HK-2 (cell line): Measurements from ENCODE around the gene SNX27.
A peak's percentile ranks its signal among the peaks of the same experiment; 100 is the strongest.
"Not testable (repeated sequence)": the region's sequence is repeated elsewhere in the genome, so short reads cannot be mapped to it uniquely, and the experiment has no call there.

ENCODE experiments used
- DNase-seq: peaks from one replicate; pipeline ENCODE4 v3.0.0-alpha.2; 2018; ENCODE audit not compliant: unreplicated experiment

Gene SNX27

DNA sequence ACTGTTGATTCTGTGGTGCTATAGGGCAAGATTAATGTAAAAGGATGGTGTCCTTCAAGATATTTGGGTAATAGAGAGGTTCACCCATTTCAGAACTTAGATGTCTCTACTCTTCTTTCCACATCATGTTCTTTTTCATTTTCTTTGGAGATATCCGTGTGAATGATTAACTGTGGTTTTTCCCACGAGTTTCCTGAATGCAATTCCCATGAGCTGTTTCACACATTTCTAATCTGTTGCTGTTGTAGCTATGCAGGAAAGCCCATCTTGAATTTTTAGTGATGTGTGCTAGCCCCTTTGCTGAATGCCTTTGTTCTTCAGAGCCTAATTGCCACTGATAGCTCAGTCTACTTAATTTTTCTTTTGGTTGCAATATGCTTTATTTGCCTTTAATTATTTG is 27.6 kb downstream of the SNX27 start:
- DNase-seq = no peak

- DNase-seq = no peak
Observed at GRCh38 chr1:151641229-151641628, 29.4 kb downstream of the SNX27 start.

GRCh38 chr1:151643085-151643484 is 31.2 kb downstream of the SNX27 start:
- not testable (repeated sequence) for DNase-seq

- DNase-seq = no peak
Observed at GRCh38 chr1:151644001-151644400, 32.2 kb downstream of the SNX27 start.

GRCh38 chr1:151653397-151653796 is 41.5 kb downstream of the SNX27 start:
- no peak for DNase-seq

DNA sequence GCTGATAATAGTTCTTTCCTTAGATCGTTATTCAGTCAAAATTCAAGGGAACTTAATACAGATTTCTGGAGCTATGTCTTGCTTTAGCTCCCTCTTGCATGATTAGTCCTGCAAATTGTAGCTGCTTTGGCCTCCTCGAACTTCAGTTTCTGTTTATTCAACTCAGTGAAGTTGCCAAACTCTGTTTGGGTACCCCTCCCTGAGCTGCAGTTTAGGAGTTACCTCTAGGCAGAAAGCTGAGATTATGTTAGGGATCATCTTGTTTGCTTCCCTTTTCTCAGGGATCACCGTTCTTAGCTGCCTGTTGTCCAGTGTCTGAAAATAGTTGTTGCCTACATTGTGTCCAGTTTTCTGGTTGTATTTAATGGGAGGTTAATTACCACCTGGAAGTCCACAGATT is 43.5 kb downstream of the SNX27 start:
- no peak for DNase-seq

GRCh38 chr1:151661751-151662150 is 49.9 kb downstream of the SNX27 start:
- no peak for DNase-seq

DNA sequence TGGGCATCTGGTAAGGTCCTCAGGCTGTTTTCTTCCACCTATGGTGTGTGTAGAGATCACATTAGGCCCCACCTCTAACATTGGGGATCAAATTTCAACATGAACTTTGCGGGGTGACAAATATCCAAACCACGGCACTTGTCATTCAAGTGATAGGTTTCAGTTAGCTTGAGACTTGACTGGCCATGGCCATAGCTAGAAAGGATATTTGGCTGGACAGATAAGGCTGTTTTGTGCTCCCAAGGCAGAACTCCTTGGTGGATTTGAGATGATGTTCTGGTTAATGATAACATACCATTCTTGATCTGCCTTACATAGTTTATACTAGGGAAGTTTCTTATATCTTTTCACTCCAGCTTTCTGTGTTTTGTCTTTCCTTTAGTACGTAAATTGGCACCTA is 56.2 kb downstream of the SNX27 start:
- DNase-seq = no peak

DNA sequence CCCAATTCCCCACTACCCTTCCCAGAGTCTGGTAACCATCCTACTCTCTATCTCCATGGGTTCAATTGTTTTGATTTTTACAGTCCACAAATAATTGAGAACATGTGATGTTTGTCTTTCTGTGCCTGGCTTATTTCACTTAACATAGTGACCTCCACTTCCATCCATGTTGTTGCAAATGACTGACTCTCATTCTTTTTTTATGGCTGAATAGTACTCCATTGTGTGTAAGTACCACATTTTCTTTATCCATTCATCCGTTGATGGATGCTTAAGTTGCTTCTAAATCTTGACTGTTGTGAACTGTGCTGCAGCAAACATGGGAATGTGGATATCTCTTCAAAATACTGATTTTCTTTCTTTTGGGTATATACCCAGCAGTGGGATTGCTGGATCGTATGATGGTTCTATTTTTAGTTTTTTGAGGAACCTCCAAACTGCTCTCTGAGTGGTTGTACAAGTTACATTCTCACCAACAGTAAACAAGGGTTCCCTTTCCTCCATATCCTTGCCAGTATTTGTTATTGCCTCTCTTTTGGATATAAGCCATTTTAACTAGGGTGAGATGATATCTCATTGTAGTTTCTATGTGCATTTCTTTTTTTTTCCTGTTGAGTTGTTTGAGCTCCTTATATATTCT is 58.3 kb downstream of the SNX27 start:
- DNase-seq = not testable (repeated sequence)

- no peak for DNase-seq
Observed at GRCh38 chr1:151673407-151673806, 61.6 kb downstream of the SNX27 start.

- no peak for DNase-seq
Observed at GRCh38 chr1:151680391-151680790, 68.5 kb downstream of the SNX27 start.

GRCh38 chr1:151680826-151681225 is 69.0 kb downstream of the SNX27 start:
- DNase-seq = peak; percentile 33

- no peak for DNase-seq
Observed at GRCh38 chr1:151681923-151682322, 70.1 kb downstream of the SNX27 start.

- DNase-seq = not testable (repeated sequence)
Observed at GRCh38 chr1:151682901-151683300, 71.1 kb downstream of the SNX27 start.

GRCh38 chr1:151684128-151684527 is 72.3 kb downstream of the SNX27 start:
- no peak for DNase-seq

DNA sequence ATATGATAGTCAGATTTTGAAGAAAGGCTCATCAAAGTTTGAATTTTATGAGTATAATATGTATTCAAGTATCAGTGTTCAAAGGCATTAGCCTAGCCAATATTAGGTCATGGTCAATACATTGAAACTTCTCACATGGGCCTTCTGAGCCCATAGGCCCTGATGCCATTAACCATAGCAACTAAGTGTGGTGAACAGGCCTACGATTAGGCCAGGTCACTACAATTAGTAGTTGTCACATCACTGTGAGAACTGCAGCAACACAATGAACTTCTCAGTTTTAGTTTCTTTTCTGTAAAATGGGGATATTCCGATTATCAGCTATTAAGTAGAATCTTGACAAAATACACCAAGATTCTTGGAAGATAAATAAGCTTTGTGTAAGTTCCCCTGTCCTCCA is 74.7 kb downstream of the SNX27 start:
- no peak for DNase-seq

GRCh38 chr1:151689494-151689893 is 77.6 kb downstream of the SNX27 start:
- DNase-seq = no peak

DNA sequence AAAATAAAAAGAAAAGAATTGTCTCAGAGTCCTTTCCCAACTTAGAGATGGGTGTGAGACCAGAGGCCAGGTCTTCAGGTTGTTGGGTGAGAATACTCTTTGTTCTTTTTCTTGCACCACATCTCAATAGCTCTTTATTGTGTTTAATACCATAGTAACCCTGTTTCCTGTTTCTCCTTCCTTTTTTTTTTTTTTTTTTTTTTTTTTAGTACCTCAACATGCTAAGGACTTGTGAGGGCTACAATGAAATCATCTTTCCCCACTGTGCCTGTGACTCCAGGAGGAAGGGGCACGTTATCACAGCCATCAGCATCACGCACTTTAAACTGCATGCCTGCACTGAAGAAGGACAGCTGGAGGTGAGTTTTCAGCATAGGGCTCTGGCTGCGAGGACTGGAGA is 80.4 kb downstream of the SNX27 start:
- no peak for DNase-seq

- no peak for DNase-seq
Observed at GRCh38 chr1:151693057-151693651, 81.3 kb downstream of the SNX27 start.

DNA sequence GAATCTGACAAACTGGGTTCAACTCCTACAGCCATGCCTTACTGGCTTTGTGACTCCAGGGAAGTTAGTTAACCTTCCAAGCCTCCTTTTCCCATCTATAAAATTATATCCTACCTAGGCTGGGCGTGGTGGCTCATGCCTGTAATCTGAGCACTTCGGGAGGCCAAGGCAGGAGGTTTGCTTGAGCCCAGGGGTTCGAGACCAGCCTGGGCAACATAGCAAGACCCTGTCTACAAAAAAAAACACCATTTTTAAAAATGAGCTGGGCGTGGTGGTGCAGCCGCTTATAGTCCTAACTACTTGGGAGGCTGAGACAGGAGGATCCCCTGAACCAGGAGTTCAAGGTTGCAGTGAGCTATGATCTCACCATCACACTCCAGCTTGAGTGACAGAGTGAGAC is 89.7 kb downstream of the SNX27 start:
- DNase-seq = no peak

- DNase-seq = no peak
Observed at GRCh38 chr1:151702936-151703335, 91.1 kb downstream of the SNX27 start.

DNA sequence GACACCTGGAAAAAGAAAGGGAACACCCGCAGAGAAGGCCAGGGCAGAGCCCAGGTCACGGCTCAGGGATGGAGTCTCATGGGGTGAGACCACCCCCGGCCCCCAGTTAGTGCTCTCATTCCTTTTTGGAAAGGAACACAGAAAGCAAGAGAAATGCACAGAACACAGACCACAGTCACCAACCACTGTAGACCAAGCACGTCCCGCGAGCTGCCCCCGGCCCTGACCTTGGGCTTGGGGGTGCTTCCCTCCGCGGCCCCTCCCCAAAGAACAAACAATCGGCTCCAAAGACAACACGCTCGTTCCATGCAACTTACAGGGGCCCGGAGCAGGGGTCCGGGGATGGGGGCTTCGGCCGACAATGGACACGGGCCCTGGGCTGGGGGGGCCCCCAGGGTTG is 92.0 kb downstream of the SNX27 start:
- DNase-seq = no peak

DNA sequence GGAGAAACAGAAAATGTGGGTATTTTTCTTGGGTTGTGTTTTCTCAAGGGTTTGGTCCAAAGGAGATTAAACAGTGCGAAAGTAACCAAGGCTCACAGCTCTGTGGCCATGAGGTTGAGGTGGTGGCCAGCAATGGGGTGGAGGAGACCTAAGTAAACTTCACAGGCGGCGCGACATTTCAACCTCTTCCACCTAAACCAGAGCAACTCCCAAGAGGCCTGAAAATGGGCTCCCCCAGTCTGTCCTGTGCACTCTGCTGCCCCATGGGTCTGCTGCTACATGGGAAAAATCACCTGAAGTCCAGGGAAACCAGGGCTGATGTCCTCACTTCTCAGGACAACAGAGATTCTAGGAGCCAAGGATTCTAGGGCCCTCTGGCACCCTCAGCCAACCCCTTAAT is 92.4 kb downstream of the SNX27 start:
- DNase-seq = no peak

DNA sequence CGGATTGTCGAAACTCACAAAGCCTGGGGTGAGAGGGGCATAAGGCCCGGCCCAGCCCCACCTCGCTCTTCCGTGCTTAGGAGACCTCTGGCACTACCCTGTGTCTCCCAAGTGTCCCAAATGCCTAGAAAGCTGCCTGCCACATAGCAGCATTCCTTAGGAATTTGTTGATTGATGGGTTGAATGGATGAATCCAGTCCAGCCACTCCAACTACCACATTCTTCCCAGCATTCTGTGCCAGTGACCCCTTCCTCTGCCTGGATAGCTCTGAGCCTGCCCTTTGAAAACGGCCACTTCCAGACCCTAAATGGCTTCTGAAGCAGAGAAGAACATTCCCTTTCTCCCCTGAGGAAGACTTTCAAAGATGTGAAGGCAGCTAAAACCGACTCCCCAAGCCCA is 93.3 kb downstream of the SNX27 start:
- no peak for DNase-seq
